ENCODE measurements around the gene CACNA2D3.

The CACNA2D3 gene

DNA sequence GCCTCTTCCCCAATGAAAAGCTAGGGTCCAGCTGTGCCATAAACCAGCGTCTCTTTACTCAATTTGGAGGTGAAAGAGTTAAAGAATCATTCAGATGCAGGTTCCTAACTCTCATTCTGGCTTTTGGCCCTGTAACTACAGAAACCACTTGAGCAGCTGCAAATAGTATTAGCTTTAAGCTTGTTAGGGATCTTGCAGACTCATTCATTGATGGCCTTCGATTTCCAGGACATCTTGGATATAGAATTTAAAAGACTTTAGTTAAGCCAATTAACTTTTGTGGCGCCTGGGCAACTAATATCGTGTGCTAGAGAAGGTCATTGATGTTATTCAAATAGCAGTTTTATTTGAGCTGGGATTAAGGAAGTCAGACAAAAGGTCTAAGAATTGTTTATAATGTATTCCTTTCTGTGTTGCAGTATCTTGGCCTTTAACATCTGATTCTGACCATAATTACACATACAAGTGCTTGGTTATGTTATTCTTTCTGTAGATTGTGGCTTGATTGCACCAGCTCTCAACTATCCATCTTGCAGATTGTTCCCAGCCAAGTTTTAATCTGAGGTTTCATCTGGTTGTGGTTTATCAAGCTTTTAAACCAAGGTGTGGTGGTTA lies 185.3 kb downstream of the CACNA2D3 start:
- Histone ChIP-seq H3K4me3 (ENCODE audit: low read length in 2 of 2) (no peak overlapping the region), H3K9ac (ENCODE audit: low read depth, low read length, poor library complexity) (no peak overlapping the region), H2BK15ac (ENCODE audit: low read length) (no peak overlapping the region), H2BK120ac (ENCODE audit: low read depth, low read length) (no peak overlapping the region), H2AK5ac (ENCODE audit: low read depth, low read length) (no peak overlapping the region), H3K79me1 (ENCODE audit: low read depth, low read length) (no peaks in the 10 kb centered on the region), H3K27me3 (ENCODE audit: control insufficient read depth in 3 of 3, insufficient read depth in 3 of 3, low read depth in 1 of 3, low read length in 3 of 3) (no peaks in the 10 kb centered on the region), H3K23ac (ENCODE audit: low read depth, low read length, poor library complexity) (no peak overlapping the region), H3K36me3 (replicated peaks in 1 of 2; ENCODE audit: control insufficient read depth in 2 of 2, insufficient read depth in 2 of 2, low read length in 2 of 2) (no peaks in the 10 kb centered on the region), H3K14ac (ENCODE audit: low read length) (no peak overlapping the region), H3K4me1 (ENCODE audit: control insufficient read depth in 2 of 2, insufficient read depth in 1 of 2, low read depth in 1 of 2, low read length in 2 of 2) (peaks cover 0 to 10% of the 10 kb centered on the region in 2 donors), H4K8ac (ENCODE audit: low read depth, low read length) (no peak overlapping the region), H2BK5ac (ENCODE audit: low read length) (no peak overlapping the region), H3K4me2 (ENCODE audit: insufficient read depth, low read length, poor library complexity, severe bottlenecking) (no peak overlapping the region), H3K9me3 (replicated peaks in 1 of 2; ENCODE audit: control insufficient read depth in 2 of 2, insufficient read depth in 1 of 2, low read depth in 1 of 2, low read length in 2 of 2) (no peaks in the 10 kb centered on the region), H3K27ac (replicated peaks; ENCODE audit: low read length) (no peak overlapping the region), H4K91ac (ENCODE audit: low read depth, low read length, poor library complexity) (no peak overlapping the region), H3K4ac (ENCODE audit: low read length) (no peak overlapping the region), H3K18ac (ENCODE audit: low read length) (no peak overlapping the region), H2BK12ac (ENCODE audit: low read length) (no peak overlapping the region), H2AFZ (ENCODE audit: low read length) (no peak overlapping the region)
- no peak for DNase-seq (ENCODE audit: low spot score)
- WGBS, 2 donors (ENCODE audit: extremely low coverage in 2 of 2, insufficient read length in 2 of 2, insufficient replicate concordance in 1 of 2) = no CpG with 5 or more reads among the region's 4 CpGs

DNA sequence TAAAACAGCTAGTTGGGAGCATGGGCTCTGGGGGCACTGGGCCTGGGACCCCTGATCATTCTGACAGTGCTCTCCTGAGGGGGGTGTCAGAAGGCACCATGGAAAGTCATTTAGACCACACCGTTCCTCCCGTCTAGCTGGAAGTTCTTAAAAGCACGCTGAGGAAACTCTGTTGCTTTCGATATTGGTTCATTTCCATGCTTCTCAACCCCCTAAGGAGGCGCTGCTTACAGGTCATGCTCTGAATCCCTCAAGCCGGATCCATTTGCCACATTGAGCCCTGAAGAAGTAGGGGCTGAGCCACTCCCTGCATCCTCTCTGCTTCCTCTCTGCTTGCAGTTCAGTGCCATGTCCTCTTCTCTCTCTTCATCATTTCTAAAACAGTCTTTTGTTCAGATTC lies 187.2 kb downstream of the CACNA2D3 start:
- H3K18ac ChIP-seq (ENCODE audit: low read length) = no peak overlapping the region
- no CpG with 5 or more reads among the region's 6 CpGs for WGBS, 2 donors (ENCODE audit: extremely low coverage in 2 of 2, insufficient read length in 2 of 2, insufficient replicate concordance in 1 of 2)
- no peak overlapping the region for H3K4ac ChIP-seq (ENCODE audit: low read length)
- no peak overlapping the region for H3K4me2 ChIP-seq (ENCODE audit: insufficient read depth, low read length, poor library complexity, severe bottlenecking)
- H3K9me3 ChIP-seq (replicated peaks in 1 of 2; ENCODE audit: control insufficient read depth in 2 of 2, insufficient read depth in 1 of 2, low read depth in 1 of 2, low read length in 2 of 2) = no peaks in the 10 kb centered on the region
- no peak overlapping the region for H4K8ac ChIP-seq (ENCODE audit: low read depth, low read length)
- H3K14ac ChIP-seq (ENCODE audit: low read length) = no peak overlapping the region
- no peak overlapping the region for H2AFZ ChIP-seq (ENCODE audit: low read length)
- no peaks in the 10 kb centered on the region for H3K79me1 ChIP-seq (ENCODE audit: low read depth, low read length)
- no peaks in the 10 kb centered on the region for H3K36me3 ChIP-seq (replicated peaks in 1 of 2; ENCODE audit: control insufficient read depth in 2 of 2, insufficient read depth in 2 of 2, low read length in 2 of 2)
- no peak overlapping the region for H2BK5ac ChIP-seq (ENCODE audit: low read length)
- no peak overlapping the region for H2BK15ac ChIP-seq (ENCODE audit: low read length)
- no peak overlapping the region for H3K27ac ChIP-seq (replicated peaks; ENCODE audit: low read length)
- H2BK120ac ChIP-seq (ENCODE audit: low read depth, low read length) = no peak overlapping the region
- H3K9ac ChIP-seq (ENCODE audit: low read depth, low read length, poor library complexity) = no peak overlapping the region
- no peaks in the 10 kb centered on the region for H3K27me3 ChIP-seq (ENCODE audit: control insufficient read depth in 3 of 3, insufficient read depth in 3 of 3, low read depth in 1 of 3, low read length in 3 of 3)
- no peak overlapping the region for H4K91ac ChIP-seq (ENCODE audit: low read depth, low read length, poor library complexity)
- no peak overlapping the region for H2BK12ac ChIP-seq (ENCODE audit: low read length)
- H3K4me1 ChIP-seq (ENCODE audit: control insufficient read depth in 2 of 2, insufficient read depth in 1 of 2, low read depth in 1 of 2, low read length in 2 of 2) = peaks cover 0 to 4% of the 10 kb centered on the region in 2 donors
- H3K4me3 ChIP-seq (ENCODE audit: low read length in 2 of 2) = no peak overlapping the region
- no peak overlapping the region for H2AK5ac ChIP-seq (ENCODE audit: low read depth, low read length)
- DNase-seq (ENCODE audit: low spot score) = no peak
- H3K23ac ChIP-seq (ENCODE audit: low read depth, low read length, poor library complexity) = no peak overlapping the region

DNA sequence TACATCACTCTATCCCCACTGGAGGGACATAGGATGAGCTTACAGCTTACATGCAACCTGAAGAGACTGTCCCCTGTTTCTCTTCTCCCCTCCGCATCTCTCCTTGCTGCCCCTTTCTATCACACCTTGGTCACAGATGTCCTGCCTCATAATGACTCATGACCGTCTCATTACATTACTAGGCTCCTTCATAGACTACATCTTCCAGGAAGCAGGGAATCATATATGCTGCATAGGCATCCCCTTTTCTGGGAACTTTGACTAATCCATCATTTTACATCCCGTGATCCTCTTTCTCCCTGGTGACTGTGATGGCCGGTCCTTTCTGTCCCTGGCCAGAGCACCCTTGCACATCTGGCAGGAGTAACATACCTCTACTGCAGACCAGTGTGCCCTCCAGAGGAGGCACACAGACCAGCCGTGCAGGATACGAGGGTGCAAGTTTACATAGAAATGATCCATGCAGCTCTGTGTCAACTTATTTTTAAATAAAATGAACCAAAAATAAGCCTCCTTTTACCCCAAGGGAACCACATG lies 188.9 kb downstream of the CACNA2D3 start:
- H2BK5ac ChIP-seq (ENCODE audit: low read length) = no peak overlapping the region
- peaks cover 0 to 2% of the 10 kb centered on the region in 2 donors for H3K9me3 ChIP-seq (replicated peaks in 1 of 2; ENCODE audit: control insufficient read depth in 2 of 2, insufficient read depth in 1 of 2, low read depth in 1 of 2, low read length in 2 of 2)
- H3K4me1 ChIP-seq (ENCODE audit: control insufficient read depth in 2 of 2, insufficient read depth in 1 of 2, low read depth in 1 of 2, low read length in 2 of 2) = peaks cover 0 to 4% of the 10 kb centered on the region in 2 donors
- H3K14ac ChIP-seq (ENCODE audit: low read length) = no peak overlapping the region
- H2AFZ ChIP-seq (ENCODE audit: low read length) = no peak overlapping the region
- H3K79me1 ChIP-seq (ENCODE audit: low read depth, low read length) = no peaks in the 10 kb centered on the region
- no peak overlapping the region for H2BK12ac ChIP-seq (ENCODE audit: low read length)
- H4K8ac ChIP-seq (ENCODE audit: low read depth, low read length) = no peak overlapping the region
- no peak for DNase-seq (ENCODE audit: low spot score)
- no peak overlapping the region for H2BK120ac ChIP-seq (ENCODE audit: low read depth, low read length)
- no peak overlapping the region for H4K91ac ChIP-seq (ENCODE audit: low read depth, low read length, poor library complexity)
- H3K4me2 ChIP-seq (ENCODE audit: insufficient read depth, low read length, poor library complexity, severe bottlenecking) = no peak overlapping the region
- no peak overlapping the region for H3K4ac ChIP-seq (ENCODE audit: low read length)
- no peak overlapping the region for H3K9ac ChIP-seq (ENCODE audit: low read depth, low read length, poor library complexity)
- no peak overlapping the region for H2AK5ac ChIP-seq (ENCODE audit: low read depth, low read length)
- no peak overlapping the region for H3K27ac ChIP-seq (replicated peaks; ENCODE audit: low read length)
- H2BK15ac ChIP-seq (ENCODE audit: low read length) = no peak overlapping the region
- no peak overlapping the region for H3K18ac ChIP-seq (ENCODE audit: low read length)
- WGBS, 2 donors (ENCODE audit: extremely low coverage in 2 of 2, insufficient read length in 2 of 2, insufficient replicate concordance in 1 of 2) = no CpG with 5 or more reads among the region's 6 CpGs
- H3K27me3 ChIP-seq (ENCODE audit: control insufficient read depth in 3 of 3, insufficient read depth in 3 of 3, low read depth in 1 of 3, low read length in 3 of 3) = no peaks in the 10 kb centered on the region
- no peak overlapping the region for H3K23ac ChIP-seq (ENCODE audit: low read depth, low read length, poor library complexity)
- H3K4me3 ChIP-seq (ENCODE audit: low read length in 2 of 2) = no peak overlapping the region
- no peaks in the 10 kb centered on the region for H3K36me3 ChIP-seq (replicated peaks in 1 of 2; ENCODE audit: control insufficient read depth in 2 of 2, insufficient read depth in 2 of 2, low read length in 2 of 2)

DNA sequence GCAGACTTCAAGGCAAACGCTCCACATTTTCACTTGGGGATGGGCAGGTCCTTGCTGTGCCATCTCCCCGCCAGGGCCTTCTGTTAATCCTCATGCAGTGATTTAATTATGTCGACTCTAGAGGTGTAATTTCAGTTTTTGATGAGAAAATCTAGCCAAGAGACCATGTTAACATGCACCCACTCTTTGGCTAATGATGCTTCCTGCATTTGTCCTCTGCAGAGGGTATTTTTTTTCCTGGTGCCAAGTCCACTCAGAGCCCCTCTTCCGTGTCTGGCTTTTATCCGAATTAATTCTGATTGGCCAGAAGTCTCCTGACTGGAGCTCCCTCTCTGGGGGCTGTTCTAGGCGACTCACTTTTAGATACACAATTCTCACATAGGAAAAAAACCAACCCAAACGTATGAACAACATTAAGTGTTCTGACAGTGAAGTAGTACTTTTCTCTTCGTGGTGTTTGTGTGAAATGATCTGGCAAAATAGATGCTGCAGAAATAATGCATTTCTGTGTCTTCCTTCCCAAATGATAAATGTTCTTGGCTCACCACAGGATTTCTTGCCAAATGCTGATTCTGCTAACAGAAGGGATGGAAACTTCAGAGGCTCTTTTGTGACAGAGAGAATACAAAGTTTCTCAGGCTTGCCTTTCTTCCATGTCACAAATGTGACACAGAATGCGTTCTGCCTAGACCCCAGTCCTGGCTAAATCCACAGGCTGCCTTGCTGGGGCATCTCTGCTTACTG lies 190.0 kb downstream of the CACNA2D3 start:
- Histone ChIP-seq H3K18ac (ENCODE audit: low read length) (no peak overlapping the region), H3K4me2 (ENCODE audit: insufficient read depth, low read length, poor library complexity, severe bottlenecking) (no peak overlapping the region)

More for the DNA sequence above, 190.0 kb downstream of the CACNA2D3 start:
- Histone ChIP-seq H3K4ac (ENCODE audit: low read length) (no peak overlapping the region), H3K23ac (ENCODE audit: low read depth, low read length, poor library complexity) (no peak overlapping the region), H3K9me3 (replicated peaks in 1 of 2; ENCODE audit: control insufficient read depth in 2 of 2, insufficient read depth in 1 of 2, low read depth in 1 of 2, low read length in 2 of 2) (peaks cover 0 to 2% of the 10 kb centered on the region in 2 donors), H3K4me3 (ENCODE audit: low read length in 2 of 2) (no peak overlapping the region), H2BK120ac (ENCODE audit: low read depth, low read length) (no peak overlapping the region), H4K91ac (ENCODE audit: low read depth, low read length, poor library complexity) (no peak overlapping the region), H3K27me3 (ENCODE audit: control insufficient read depth in 3 of 3, insufficient read depth in 3 of 3, low read depth in 1 of 3, low read length in 3 of 3) (no peaks in the 10 kb centered on the region), H3K4me1 (ENCODE audit: control insufficient read depth in 2 of 2, insufficient read depth in 1 of 2, low read depth in 1 of 2, low read length in 2 of 2) (peaks cover 0 to 4% of the 10 kb centered on the region in 2 donors), H3K9ac (ENCODE audit: low read depth, low read length, poor library complexity) (no peak overlapping the region), H2BK5ac (ENCODE audit: low read length) (no peak overlapping the region), H2AK5ac (ENCODE audit: low read depth, low read length) (no peak overlapping the region), H3K27ac (replicated peaks; ENCODE audit: low read length) (no peak overlapping the region), H3K14ac (ENCODE audit: low read length) (no peak overlapping the region), H2BK15ac (ENCODE audit: low read length) (no peak overlapping the region), H2BK12ac (ENCODE audit: low read length) (no peak overlapping the region), H3K79me1 (ENCODE audit: low read depth, low read length) (no peaks in the 10 kb centered on the region), H2AFZ (ENCODE audit: low read length) (no peak overlapping the region), H3K36me3 (replicated peaks in 1 of 2; ENCODE audit: control insufficient read depth in 2 of 2, insufficient read depth in 2 of 2, low read length in 2 of 2) (no peaks in the 10 kb centered on the region), H4K8ac (ENCODE audit: low read depth, low read length) (no peak overlapping the region)
- no CpG with 5 or more reads among the region's 9 CpGs for WGBS, 2 donors (ENCODE audit: extremely low coverage in 2 of 2, insufficient read length in 2 of 2, insufficient replicate concordance in 1 of 2)
- DNase-seq (ENCODE audit: low spot score) = no peak

Measured in neuronal stem cell (in vitro differentiated cells).